GM19324 (cell line): Measurements from ENCODE around the gene UGT1A10.
"Not testable (repeated sequence)": the region's sequence is repeated elsewhere in the genome, so short reads cannot be mapped to it uniquely, and the experiment has no call there.

Experiments
- ATAC-seq: cut with Tn5 transposase; IDR thresholded peaks from one replicate; pipeline ENCODE4 v1.9.1; 2021; ENCODE audit warnings: mild to moderate bottlenecking, moderate library complexity; ENCODE audit not compliant: unreplicated experiment, low FRiP score

The UGT1A10 gene

DNA sequence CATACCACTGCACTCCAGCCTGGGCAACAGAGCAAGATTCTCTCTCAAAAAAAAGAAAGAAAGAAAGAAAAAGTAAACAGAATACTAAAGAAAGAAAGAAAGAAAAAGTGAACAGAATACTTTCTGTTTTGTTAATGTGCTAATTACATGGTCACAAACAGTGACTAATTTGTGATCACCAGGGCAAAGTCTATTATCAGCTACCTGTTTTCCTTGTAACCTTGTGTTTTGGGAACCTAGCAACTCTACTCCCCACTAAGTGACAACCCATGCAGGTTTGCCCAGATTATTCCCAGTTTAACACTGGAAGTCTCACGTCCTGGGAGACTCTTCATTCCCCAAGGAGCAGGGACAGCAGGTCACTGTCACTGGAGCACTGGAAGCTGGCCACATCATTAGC, 18.8 kb downstream of the UGT1A10 start:
- no peak for ATAC-seq

DNA sequence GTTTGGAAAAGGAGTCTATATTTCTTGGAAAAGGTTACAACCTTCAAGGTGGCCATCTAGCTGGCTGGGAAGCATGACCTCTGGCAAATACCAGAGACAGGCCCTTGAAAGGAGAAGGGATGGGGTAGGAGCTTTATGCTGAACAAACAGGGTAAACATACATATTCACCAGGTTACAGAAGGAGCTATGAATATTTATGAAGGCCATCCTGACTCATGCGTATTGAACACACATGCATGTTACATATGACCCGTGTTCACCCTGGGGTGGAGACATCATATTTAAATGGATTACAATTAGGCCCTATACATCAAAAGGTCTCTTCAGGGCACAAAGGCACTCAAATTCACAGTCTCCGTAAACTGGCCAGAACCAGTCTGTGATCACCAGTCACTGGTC, 19.7 kb downstream of the UGT1A10 start:
- ATAC-seq, result not testable (repeated sequence)

DNA sequence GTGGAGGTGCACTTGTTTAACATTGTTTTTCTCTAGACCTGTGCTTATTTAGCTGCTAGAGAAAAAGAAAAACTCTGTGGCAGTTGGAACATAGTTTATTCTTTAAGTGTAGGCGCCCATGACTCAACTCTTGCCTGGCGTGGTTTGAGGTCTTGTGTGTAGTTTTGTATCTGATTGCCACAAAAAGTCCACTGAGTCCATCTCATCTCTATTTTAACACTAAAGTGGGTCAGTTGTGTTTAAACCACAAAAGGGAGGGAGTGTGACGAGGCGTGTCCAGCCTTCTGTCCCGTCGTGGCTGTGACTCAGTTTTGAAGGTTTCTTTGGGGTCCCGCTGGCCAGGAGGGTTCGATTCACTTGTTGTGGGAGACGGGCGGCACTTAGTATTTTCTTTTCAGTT, 20.2 kb downstream of the UGT1A10 start:
- no peak for ATAC-seq

DNA sequence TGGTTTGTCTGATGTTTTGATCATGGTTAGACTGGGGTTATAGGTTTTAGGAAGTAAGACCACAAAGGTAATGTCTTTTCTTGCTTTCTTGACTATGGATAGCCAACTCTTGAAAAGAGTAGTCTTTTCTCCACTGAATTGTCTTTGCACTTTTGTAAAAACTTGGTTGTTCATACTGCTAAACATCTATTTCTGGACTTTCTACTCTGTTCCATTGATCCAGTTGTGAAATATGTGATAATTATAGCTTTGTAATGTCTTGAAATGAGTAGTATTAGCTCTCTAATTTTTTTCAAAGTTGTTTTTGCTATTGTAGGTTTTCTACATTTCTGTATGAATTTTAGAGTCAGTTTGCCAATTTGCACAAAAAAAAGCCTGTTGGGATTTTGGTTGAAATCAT, 22.4 kb downstream of the UGT1A10 start:
- ATAC-seq, result no peak

DNA sequence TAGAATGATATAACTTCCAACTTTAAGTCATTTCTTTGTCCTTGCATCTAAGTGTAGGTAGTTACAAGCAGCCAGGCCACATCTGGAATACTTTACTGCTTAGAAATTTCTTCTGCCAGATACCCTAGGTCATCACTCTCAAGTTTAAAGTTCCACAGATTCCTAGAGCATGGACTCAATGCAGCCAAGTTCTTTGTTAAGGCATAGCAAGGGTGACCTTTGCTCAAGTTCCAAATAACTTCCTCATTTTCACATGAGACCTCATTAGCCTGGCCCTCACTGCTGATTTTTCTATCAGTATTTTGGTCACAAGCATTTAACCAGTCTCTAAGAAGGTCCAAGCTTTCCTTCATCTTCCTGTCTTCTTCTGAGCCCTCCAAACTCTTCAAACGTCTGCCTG, 27.7 kb downstream of the UGT1A10 start:
- no peak for ATAC-seq

DNA sequence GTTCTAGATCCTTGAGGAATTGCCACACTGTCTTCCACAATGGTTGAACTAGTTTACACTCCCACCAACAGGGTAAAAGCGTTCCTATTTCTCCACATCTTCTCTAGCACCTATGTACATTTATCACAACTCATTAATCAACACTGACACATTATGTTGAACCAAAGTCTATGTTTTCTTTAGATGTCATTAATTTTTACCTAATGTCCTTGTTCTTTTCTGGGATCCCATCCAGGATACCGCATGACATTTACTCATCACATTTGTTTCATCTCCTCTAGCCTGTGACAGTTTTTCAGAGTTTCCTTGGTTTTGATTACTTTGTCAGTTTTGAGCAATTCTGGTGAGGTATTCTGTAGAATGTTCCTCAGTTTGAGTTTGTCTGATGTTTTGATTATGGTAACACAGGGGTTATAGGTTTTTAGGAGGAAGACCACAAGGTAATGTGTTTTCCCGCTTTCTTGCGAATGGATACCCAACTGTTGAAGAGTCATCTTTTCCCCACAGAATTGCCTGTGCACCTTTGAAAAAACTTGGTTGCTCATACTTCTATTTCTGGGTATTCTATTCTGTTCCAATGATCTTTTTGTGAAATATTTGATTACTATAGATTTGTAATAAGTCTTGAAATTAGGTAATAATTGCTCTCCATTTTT, 32.5 kb downstream of the UGT1A10 start:
- no peak for ATAC-seq

DNA sequence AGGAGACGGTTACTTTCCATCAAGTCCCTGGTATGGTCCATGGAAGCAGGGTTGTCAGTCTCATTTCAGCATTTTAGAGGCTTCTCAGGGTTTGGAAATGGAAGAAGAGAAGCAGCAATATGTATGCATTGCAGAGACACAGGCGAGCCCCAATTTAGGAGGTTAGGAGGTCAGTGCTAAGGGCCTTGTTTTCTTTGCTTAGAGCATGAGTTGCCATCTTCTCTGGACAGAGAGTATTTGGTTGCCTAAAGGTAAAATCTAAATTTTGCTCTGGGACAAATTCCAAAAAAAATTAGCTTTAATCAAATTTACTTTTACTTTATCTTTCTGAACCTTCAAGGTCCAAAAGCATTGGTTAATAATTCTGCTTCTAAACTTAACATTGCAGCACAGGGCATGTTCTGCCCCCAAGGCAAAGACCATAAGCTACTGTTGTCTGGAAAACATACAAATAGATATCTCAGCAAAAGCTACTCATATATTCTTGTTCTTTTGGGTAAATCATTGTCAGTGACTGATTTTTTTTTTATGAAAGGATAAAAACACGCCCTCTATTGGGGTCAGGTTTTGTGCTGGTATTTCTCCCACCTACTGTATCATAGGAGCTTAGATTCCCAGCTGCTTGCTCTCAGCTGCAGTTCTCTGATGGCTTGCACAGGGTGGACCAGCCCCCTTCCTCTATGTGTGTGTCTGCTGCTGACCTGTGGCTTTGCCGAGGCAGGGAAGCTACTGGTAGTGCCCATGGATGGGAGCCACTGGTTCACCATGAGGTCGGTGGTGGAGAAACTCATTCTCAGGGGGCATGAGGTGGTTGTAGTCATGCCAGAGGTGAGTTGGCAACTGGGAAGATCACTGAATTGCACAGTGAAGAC, 35.3 kb downstream of the UGT1A10 start, which contains the start of gene UGT1A9:
TSS of gene UGT1A9 (plus strand) at position 609 of the 872 bp plus-strand sequence. CDS start at position 646, 37 bp downstream.
- ATAC-seq, result no peak

DNA sequence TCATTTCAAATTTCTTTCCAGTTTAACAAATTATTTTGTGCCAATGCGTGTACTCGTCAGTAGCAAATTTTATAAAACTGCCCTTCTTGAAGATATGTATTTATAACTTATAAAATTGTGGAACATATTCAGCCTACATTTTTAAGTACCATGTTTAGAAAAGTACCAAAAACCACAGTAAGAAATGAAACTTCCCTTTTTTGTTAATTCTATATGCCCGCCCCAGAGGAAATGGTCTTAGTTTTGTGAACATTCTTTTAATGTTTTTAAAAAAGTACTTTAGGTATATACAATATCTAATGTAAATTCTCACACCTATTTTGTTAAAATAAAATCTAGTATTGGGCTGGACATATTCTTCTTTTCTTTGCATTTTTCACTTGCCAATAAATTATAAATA, 36.6 kb downstream of the UGT1A10 start:
- ATAC-seq, result no peak

DNA sequence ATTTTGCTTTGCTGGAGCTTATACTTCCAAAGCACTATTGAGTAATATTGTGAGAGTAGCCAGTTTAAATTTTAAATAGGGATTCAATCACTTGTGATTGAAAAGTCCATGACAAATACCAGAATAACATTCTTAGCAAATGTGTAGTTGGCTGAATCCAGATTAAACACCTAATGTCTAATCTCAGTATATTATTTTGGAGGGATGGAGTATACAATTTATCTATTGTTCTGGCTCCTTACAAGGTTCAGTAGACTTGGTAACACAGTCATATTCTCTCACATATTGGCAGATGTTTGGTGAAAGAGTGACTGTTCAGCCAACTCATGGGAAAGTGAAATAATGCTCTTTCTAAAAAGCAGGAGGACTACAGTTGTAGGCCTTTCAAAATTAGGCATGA, 37.6 kb downstream of the UGT1A10 start:
- no peak for ATAC-seq

DNA sequence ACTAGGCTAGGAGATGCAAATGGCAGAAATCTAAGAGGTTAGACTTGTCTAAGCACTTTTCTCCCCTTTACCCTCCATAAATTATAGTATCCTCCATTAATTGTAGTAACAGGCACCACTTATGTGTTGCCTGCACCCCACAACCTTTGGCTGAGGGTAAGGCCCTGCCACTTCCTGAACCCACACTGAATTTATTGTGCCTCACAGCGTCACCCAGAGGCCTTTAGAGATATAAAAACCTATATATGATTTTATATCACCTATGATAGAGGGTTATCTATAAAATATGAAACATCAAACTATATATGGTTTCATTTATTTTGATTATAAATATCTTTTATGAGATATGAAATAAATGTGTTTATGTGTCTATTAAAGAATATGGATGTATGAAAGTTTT, 38.1 kb downstream of the UGT1A10 start:
- no peak for ATAC-seq

DNA sequence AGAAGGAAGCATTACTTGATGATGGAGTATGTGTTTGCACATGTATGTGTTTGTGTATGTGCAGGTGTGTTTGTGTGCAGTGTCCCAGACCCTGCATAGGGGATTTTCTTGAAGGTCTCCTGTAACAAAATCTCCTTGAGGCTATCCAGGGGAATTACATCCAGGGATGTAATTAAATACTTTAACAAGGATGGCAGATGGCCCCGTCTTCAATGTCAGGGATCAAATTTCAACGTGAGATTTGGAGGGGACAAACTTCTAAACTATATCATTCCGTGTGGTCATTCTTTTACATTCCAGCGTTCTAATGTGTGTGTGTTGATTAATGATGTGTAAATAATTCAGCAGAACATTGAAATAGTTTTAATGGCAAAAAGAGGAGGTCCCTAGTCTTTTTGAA, 38.7 kb downstream of the UGT1A10 start:
- no peak for ATAC-seq

DNA sequence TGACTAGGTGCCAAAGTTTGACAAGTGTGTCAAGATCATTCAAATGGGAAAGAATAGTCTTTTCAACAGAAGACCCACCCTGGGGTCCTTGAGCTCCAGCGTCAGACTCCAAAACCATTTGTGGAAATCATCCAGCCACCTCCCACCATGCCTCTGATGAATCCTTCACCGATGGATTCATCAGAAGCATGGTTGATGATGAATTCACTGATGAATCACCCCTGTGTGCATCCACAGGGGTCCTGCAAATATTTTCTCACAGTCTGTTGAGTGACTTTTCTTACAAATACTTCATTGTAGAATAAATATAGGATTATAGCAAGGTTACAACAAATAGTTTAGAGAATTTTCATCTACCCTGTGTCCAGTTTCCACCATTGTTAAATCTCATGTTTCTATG, 39.8 kb downstream of the UGT1A10 start:
- no peak for ATAC-seq

DNA sequence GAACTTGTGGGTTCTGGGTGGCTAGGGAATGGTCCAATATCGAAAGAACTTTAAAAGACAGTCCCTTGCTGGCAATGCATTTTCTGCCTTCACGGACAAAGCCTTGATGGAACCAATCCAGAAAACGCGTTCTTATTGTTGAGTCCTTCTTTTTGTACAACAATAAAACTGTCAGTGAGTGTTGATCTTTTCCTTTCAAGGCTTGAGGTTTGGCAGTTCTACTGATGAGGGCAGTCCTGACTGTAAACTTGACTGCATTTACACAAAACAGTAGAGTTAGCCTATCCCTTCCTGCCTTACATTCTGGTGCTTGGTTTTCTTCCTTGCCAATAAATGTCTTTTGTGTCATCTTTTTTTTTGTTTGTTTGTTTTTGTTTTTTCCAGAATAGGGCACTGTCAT, 42.9 kb downstream of the UGT1A10 start:
- ATAC-seq, result no peak

DNA sequence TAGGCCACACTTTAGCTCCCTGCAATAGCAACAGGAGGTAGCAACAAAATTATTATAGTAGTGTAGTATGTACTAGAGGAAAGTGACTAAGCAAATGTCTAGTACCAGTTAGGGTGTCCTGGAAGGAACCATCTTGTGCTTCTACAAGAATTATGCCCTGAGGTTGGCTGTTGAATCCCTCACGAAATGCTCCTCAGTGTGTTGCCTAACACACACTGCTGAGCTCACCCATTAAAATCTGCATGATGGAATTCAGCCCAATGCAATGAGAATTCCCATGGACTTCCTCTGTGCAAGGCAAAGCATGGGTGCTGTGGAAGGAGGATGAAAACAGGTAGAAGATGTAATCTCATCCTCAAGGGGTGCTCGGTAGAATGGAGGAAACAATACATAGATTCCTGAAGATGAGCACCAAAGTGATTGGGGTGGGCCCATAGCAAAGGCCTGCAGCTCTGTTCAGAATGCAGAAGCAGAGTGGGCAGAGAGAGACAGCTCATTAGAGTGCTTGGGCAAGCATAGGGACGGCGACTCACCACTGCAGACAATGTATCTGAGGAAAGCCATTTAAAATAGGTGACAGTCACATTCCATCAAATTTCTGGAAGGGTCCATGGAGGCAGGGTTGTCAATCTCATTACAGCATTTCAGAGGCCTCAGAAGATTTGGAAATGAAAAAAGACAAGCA, 44.3 kb downstream of the UGT1A10 start:
- ATAC-seq, result no peak

DNA sequence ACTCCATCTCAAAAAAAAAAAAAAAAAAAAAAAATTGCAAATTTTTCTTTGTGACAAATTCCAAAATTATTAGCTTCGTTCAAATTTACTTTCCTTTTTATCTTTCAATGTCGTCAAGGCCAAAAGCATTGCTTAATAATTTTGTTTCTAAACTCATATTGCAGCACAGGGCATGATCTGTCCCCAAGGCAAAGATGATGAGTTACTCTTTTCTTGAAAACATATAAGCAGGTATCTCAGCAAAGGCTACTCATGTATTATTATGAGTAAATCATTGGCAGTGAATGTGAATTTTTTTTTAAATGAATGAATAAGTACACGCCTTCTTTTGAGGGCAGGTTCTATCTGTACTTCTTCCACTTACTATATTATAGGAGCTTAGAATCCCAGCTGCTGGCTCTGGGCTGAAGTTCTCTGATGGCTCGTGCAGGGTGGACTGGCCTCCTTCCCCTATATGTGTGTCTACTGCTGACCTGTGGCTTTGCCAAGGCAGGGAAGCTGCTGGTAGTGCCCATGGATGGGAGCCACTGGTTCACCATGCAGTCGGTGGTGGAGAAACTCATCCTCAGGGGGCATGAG, 45.4 kb downstream of the UGT1A10 start, which contains the start of gene UGT1A7:
TSS of gene UGT1A7 (plus strand) at position 381 of the 579 bp plus-strand sequence. CDS start at position 418, 37 bp downstream.
- no peak for ATAC-seq

DNA sequence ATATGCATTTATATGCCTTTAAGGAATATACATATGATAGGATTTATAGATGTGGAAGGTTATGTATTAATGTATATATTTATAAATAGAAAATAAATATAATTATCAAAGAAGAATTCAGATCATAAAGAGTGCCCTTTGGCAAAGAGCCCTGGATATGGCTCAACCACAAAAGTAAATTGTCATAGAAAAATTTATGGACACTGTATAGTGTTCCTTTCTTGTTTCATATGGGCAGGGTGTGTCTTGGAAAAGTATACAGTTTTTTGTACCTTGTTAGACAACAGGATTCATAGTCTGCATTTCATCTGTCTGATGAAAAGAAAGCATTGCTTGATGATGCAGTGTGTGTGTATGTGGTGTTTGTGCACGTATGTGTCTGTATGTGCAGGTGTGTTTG, 48.4 kb downstream of the UGT1A10 start:
- no peak for ATAC-seq

DNA sequence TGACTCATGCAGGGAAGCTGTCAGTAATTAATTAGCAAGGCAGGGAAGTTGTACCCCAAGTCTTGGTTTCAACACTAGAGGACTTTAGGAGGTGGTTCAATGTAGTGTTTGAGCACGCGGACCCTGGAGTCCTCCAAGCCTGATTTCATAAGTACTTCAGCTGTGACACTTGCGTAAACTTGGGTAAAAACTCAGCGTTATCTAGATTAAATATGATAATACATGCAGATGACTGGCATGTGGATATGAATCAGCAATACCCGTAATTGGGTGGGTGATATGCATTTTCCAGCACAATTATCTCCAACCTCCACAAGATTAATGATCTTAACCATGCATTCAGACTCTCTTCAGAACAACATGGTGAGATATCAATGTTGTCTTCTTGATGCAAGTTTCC, 50.7 kb downstream of the UGT1A10 start:
- no peak for ATAC-seq

DNA sequence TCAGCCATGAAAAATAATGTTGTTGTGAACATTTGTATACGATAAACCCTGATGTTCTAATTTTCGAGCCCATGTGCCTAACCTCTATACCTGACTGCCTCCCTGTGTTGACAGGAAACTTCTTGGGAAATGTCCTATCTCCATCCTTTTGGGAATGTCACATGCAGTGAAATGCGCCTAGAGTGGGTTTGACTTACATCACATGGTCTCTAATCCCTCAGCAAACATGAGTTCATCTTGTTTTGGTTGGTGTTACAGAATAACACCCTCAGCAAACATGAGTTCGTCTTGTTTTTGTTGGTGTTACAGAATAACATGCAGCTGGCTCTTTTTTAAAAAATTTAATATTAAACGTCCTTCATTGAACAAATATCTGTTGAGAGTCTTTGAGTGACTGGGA, 52.1 kb downstream of the UGT1A10 start:
- no peak for ATAC-seq

DNA sequence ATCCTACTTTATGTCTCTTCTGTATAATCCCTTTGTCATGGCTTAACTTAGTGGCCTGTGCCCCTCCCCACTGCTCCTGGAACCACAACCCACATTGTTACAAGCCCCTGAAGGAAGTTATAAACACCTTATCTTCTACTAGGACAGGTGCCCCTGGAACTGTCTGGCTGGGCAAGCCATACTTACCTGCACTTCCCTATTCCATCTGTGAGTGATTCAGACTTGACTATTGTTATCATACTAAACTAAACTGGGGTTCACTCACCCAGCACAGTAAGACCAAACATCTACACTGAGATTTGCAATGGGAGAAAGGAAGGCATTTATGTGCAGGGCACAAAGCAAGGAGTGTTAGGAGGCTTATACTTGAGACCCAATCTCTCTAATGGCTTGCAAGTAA, 52.8 kb downstream of the UGT1A10 start:
- no peak for ATAC-seq

DNA sequence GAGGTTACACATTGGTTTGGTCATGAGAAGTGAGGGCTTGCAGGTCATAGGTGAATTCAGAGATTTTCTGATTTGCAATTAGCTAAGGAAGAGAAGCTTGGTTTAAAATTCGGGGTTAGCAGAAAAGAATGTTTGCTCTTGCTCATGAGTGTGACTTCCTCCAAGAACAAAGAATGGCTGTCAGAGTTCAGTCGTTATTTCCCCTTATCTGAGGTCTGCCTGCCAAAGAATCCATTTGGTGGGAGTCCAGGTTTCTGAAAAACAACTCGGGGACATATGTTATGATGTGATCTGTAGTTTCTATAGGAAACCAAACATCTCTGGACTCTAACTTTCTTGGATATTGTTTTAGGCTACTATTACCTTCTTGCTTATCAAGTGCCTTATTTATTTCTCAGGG, 53.3 kb downstream of the UGT1A10 start:
- no peak for ATAC-seq

DNA sequence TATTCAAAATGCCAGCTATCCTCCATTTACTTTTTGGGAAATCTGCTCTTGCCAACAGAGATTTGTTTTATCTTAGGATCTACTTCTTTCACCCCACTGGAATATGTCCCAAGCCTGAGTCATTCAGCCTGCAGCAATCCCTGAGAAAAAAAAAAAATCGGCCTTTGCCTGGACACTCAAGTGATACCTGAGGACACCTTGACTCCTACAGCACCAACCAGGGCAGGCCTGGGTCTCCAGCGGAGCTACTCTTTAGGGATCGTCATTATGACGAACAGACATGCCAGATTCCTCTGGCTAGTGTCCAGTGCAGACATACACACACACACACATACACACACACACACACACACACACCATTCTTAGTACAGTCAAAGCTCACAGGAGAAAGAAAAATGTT, 54.2 kb downstream of the UGT1A10 start:
- ATAC-seq, result no peak
